HG03039 (cell line): ENCODE results near the gene ZNF30.
"Not testable (repeated sequence)": the region's sequence is repeated elsewhere in the genome, so short reads cannot be mapped to it uniquely, and the experiment has no call there.

Experiments used
- ATAC-seq: cut with Tn5 transposase; IDR thresholded peaks from one replicate; pipeline ENCODE4 v1.9.1; 2021; ENCODE audit warnings: mild to moderate bottlenecking, moderate library complexity; ENCODE audit not compliant: unreplicated experiment

The ZNF30 gene

GRCh38 chr19:34926685-34927375, at the start of gene ZNF30:
TSS of gene ZNF30 (plus strand) at chr19:34926903. CDS start at chr19:34929948, 3,045 bp downstream.
- peak; percentile 90 for ATAC-seq

DNA sequence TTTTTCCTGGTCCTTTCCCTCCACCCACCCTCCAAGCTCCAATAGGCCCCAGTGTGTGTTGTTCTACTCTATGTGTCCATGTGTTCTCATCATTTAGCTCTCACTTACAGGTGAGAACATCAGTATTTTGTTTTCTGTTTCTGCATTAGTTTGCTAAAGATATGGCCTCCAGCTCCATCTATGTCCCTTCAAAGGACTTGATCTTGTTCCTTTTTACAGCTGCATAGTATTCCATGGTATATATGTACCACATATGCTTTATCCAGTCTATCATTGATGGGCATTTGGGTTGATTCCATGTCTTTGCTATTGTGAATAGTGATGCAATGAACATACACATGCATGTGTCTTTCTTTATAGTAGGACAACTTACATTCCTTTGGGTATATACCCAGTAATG, 47.1 kb upstream of the ZNF30 start:
- ATAC-seq, result no peak

GRCh38 chr19:34880034-34880433, 46.7 kb upstream of the ZNF30 start:
- no peak for ATAC-seq

GRCh38 chr19:34881982-34882381, 44.7 kb upstream of the ZNF30 start:
- no peak for ATAC-seq

- no peak for ATAC-seq
Measured at GRCh38 chr19:34888091-34888490, 38.6 kb upstream of the ZNF30 start.

GRCh38 chr19:34900245-34900644, 26.5 kb upstream of the ZNF30 start:
- no peak for ATAC-seq

- ATAC-seq, result no peak
Measured at GRCh38 chr19:34904664-34905527, 21.8 kb upstream of the ZNF30 start.

GRCh38 chr19:34910770-34911169, 15.9 kb upstream of the ZNF30 start:
- no peak for ATAC-seq

DNA sequence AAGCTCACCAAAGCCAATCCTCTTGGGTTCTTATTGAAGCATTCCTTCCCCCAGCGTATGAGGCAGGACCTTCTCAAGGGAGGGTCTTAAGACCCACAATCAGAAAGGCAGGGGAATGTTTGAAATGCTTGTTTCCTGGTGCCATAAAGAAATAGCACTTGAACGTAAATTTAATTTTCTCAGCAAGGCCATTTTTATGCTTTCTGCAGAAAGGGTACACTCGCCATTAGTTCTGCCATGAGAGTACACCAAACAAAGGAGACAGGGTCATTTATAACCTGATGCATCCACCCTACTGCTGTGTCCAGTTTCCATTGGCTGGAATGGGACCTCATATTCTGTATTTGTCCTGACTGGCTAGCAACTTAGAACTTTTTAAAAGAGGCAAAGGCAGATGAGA, 9.6 kb upstream of the ZNF30 start:
- not testable (repeated sequence) for ATAC-seq

DNA sequence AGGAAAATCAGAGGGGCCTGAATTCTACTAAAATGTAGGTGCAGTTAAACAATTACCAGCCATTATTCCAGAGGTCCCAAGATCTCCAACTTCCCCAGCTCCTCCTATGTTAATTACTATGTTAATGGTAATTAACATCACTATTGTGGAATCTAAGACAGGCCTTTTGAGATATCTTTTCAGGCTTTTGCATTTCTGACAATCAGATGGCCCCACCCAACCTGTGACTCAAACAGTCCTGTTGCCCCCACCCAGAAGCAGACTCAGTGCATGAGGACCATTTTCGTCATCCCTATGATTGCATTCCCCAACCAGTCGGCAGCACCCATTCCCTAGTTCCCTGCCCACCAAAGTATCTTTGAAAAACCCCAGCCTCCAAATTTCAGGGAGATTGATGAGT, 8.5 kb upstream of the ZNF30 start:
- no peak for ATAC-seq

DNA sequence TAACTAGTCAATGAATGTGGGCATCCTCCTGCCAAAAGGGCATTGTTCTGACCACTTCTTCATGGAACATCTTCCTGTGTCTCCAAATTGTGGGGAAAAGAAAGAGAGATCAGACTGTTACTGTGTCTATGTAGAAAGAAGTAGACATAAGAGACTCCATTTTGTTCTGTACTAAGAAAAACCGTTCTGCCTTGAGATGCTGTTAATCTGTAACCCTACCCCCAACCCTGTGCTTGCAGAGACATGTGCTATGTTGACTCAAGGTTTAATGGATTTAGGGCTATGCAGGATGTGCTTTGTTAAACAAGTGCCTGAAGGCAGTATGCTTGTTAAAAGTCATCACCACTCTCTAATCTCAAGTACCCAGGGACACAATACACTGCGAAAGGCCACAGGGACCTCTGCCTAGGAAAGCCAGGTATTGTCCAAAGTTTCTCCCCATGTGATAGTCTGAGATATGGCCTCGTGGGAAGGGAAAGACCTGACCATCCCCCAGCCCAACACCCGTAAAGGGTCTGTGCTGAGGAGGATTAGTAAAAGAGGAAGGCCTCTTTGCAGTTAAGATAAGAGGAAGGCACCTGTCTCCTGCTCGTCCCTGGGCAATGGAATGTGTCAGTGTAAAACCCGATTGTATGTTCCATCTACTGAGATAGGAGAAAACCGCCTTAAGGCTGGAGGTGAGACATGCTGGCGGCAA, 6.5 kb upstream of the ZNF30 start:
- not testable (repeated sequence) for ATAC-seq

GRCh38 chr19:34925278-34925855, 1.3 kb upstream of the ZNF30 start:
- no peak for ATAC-seq

DNA sequence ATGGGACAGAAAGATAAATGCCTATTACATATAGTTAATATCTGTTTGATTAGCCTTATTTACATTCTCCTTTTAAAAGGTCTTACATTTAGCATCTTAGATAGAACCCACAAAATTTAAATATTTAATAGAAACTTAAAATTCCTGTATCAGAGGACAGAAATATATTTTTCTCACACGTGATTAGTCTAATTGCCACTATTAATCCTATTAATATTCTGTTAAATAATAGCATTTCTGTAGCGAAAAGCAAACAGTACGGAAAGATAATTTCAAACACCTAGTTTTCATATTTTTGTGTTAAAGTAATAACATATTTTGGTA, 380 bp upstream of the ZNF30 start:
- no peak for ATAC-seq

- no peak for ATAC-seq
Measured at GRCh38 chr19:34932494-34932893, 5.8 kb downstream of the ZNF30 start.

- no peak for ATAC-seq
Measured at GRCh38 chr19:34936184-34936583, 9.5 kb downstream of the ZNF30 start.

GRCh38 chr19:34938886-34939285, 12.2 kb downstream of the ZNF30 start:
- ATAC-seq, result no peak

GRCh38 chr19:34943861-34944573, 17.3 kb downstream of the ZNF30 start:
- ATAC-seq, result no peak

GRCh38 chr19:34953092-34953491, 26.4 kb downstream of the ZNF30 start:
- ATAC-seq, result no peak

DNA sequence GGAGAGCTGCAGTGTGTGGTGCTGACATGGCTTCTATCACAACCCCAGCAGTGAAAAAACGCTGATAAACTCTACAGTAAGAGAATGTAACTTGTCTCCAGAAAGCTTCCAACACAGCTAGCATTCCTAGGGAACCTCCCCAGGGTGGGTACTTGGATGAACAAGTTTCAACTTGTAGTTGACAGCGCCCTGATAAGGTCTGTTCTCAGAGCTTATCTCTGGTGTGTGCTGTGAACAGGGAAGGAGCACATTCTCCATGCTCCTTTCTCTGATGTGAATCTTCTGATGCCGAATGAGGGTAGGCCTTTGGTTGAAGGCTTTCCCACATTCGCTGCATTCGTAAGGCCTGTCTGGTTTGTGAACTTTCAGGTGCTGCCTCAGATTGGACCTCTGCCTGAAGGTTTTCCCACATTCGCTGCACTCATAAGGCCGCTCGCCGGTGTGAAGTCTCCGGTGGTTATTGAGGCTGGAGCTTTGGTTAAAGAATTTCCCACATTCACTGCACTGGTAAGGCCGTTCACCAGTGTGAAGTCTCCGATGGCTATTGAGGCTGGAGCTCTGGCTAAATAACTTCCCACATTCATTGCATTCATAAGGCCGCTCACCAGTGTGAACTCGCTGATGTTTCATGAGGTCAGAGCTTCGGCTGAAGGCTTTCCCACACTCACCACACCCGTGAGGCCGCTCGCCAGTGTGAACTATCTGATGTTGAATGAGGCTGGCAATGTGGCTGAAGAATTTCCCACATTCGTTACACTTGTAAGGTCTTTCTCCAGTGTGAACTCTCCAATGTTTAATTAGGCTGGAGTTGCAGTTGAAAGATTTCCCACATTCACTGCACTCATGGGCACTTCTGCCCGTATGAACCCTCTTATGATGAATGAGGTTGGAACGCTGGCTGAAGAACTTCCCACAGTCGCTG, 31.4 kb downstream of the ZNF30 start:
- no peak for ATAC-seq

DNA sequence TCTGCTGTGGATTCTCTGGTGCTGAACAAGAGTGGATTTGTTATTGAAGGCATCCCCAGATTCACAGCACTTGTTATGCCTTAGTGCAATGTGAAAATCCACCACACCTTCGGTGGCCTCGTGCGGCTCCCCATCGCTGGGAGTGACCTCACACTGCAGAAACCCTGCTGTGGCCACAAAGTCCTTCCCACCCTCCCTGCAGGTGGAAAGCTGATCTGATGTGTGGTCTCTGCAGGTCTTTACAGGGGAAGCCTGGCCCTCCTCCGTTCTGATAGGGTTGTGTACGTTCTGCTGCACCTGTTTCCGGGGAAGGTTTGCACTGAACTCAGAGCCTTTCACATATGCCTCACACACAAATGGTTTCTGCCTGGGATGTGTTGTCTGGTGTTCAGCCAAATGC, 32.3 kb downstream of the ZNF30 start:
- ATAC-seq, result no peak
